Activated CD4-positive, alpha-beta T cell treated with anti-CD3 and anti-CD28 coated beads, Interleukin-2, amount 10 ng/mL, durations not matched to agents 24 days and 14 days (primary cell): ENCODE data around the gene BTN3A1. TPM values are rescaled to one million over a fixed set of nuclear protein-coding genes. Genes with fewer than 3 reads are reported as not detected.
"Not testable (repeated sequence)": the region's sequence is repeated elsewhere in the genome, so short reads cannot be mapped to it uniquely, and the experiment has no call there.

Experiments
- DNase-seq: peaks from one replicate; pipeline ENCODE4 v3.0.0; 2022
- H3K27ac Mint-ChIP-seq: one replicate; pipeline ENCODE4 v1.8.0; 2022; ENCODE audit warnings: mild to moderate bottlenecking, mixed read lengths
- H3K27me3 Mint-ChIP-seq: one replicate; pipeline ENCODE4 v1.8.0; 2022; ENCODE audit warnings: mixed read lengths
- H3K36me3 Mint-ChIP-seq: one replicate; pipeline ENCODE4 v1.8.0; 2022; ENCODE audit warnings: low read depth, mild to moderate bottlenecking, mixed read lengths
- H3K4me1 Mint-ChIP-seq: one replicate; pipeline ENCODE4 v1.8.0; 2021; ENCODE audit warnings: mixed read lengths
- H3K4me3 Mint-ChIP-seq: one replicate; pipeline ENCODE4 v1.8.0; 2022; ENCODE audit warnings: mild to moderate bottlenecking, moderate library complexity, mixed read lengths
- H3K9me3 Mint-ChIP-seq: one replicate; pipeline ENCODE4 v1.8.0; 2021; ENCODE audit warnings: mixed read lengths
- intact Hi-C: fragments of 100-400 bp; cut with micrococcal nuclease; formaldehyde crosslinking; loops from one replicate; pipeline ENCODE4 v1.15.1; 2023
- total RNA-seq: library from RNA; stranded (reverse); gene quantifications from 2 replicates; pipeline ENCODE4 v1.2.3, GENCODE V29; 2022

The BTN3A1 gene
- total RNA-seq, 1 donor from 2014 or later: 33.2 TPM

GRCh38 chr6:26452631-26453235, 50.7 kb downstream of the BTN3A1 start:
- Mint-ChIP-seq H3K36me3 (peaks cover 46% of the 10 kb centered on the region), H3K9me3 (no peaks in the 10 kb centered on the region)
- intact Hi-C loops: no loop called here

GRCh38 chr6:26454631-26455030, 52.6 kb downstream of the BTN3A1 start:
- intact Hi-C loops: loop anchor here (5.0 kb wide), 3 partner anchors 68 to 112 kb away; partner anchors contain the start of gene BTN3A2
- no peak overlapping the region for H3K27ac Mint-ChIP-seq
- peaks cover 37% of the 10 kb centered on the region for H3K36me3 Mint-ChIP-seq
- H3K4me3 Mint-ChIP-seq: no peak overlapping the region
- no peak for DNase-seq
- H3K9me3 Mint-ChIP-seq: no peaks in the 10 kb centered on the region
- H3K27me3 Mint-ChIP-seq: no peaks in the 10 kb centered on the region
- H3K4me1 Mint-ChIP-seq: peaks cover 21% of the 10 kb centered on the region

More at GRCh38 chr6:26452631-26453235, 50.7 kb downstream of the BTN3A1 start:
- Mint-ChIP-seq H3K27ac (no peak overlapping the region), H3K4me1 (peaks cover 17% of the 10 kb centered on the region), H3K27me3 (no peaks in the 10 kb centered on the region), H3K4me3 (no peak overlapping the region)
- no peak for DNase-seq

- no peaks in the 10 kb centered on the region for H3K9me3 Mint-ChIP-seq
- H3K27ac Mint-ChIP-seq: no peak overlapping the region
- H3K36me3 Mint-ChIP-seq: peaks cover 37% of the 10 kb centered on the region
- H3K4me3 Mint-ChIP-seq: no peak overlapping the region
- intact Hi-C loops: loop anchor here (5.0 kb wide), 3 partner anchors 67 to 113 kb away; partner anchors contain the start of gene BTN3A2
- H3K4me1 Mint-ChIP-seq: peaks cover 29% of the 10 kb centered on the region
- DNase-seq: no peak
- H3K27me3 Mint-ChIP-seq: no peaks in the 10 kb centered on the region
Measured at GRCh38 chr6:26455357-26455970, 53.4 kb downstream of the BTN3A1 start.

GRCh38 chr6:26457264-26457805, 55.3 kb downstream of the BTN3A1 start:
- Mint-ChIP-seq H3K27me3 (no peaks in the 10 kb centered on the region), H3K4me3 (peak overlapping the region; percentile 95), H3K4me1 (peaks cover 41% of the 10 kb centered on the region), H3K9me3 (no peaks in the 10 kb centered on the region), H3K27ac (peak overlapping the region; percentile 94), H3K36me3 (peaks cover 32% of the 10 kb centered on the region)
- DNase-seq: no peak
- intact Hi-C loops: loop anchor here (1.0 to 5.0 kb wide), 5 partner anchors 16 to 115 kb away; partner anchors contain the start of genes BTN3A2 and BTN3A3

GRCh38 chr6:26457806-26458688, 56.0 kb downstream of the BTN3A1 start, which contains the start of gene BTN2A1:
BTN2A1 (plus strand) TSS chr6:26457955; CDS start chr6:26458637, 682 bp downstream.
- H3K27me3 Mint-ChIP-seq: no peaks in the 10 kb centered on the region
- DNase-seq: peak; percentile 92
- peaks cover 48% of the 10 kb centered on the region for H3K4me1 Mint-ChIP-seq
- H3K36me3 Mint-ChIP-seq: peaks cover 39% of the 10 kb centered on the region
- peak within 1 kb of the TSS; percentile 94 for H3K27ac Mint-ChIP-seq
- intact Hi-C loops: loop anchor here (1.0 to 5.0 kb wide), 5 partner anchors 15 to 116 kb away; partner anchors contain the start of genes BTN3A2 and BTN3A3
- H3K9me3 Mint-ChIP-seq: no peaks in the 10 kb centered on the region
- H3K4me3 Mint-ChIP-seq: peak within 1 kb of the TSS; percentile 95

- H3K27me3 Mint-ChIP-seq: no peaks in the 10 kb centered on the region
- no peak for DNase-seq
- peak overlapping the region; percentile 72 for H3K4me3 Mint-ChIP-seq
- H3K9me3 Mint-ChIP-seq: no peaks in the 10 kb centered on the region
- peaks cover 58% of the 10 kb centered on the region for H3K4me1 Mint-ChIP-seq
- intact Hi-C loops: loop anchor here (5.0 kb wide), 3 partner anchors 63 to 117 kb away; partner anchors contain the start of gene BTN3A2
- peak overlapping the region; percentile 51 for H3K27ac Mint-ChIP-seq
- H3K36me3 Mint-ChIP-seq: peaks cover 50% of the 10 kb centered on the region
Measured at GRCh38 chr6:26459023-26459810, 57.1 kb downstream of the BTN3A1 start.

- not testable (repeated sequence) for H3K27ac Mint-ChIP-seq
- peak overlapping the region; percentile 31 for H3K4me3 Mint-ChIP-seq
Measured at GRCh38 chr6:26461353-26461752, 59.3 kb downstream of the BTN3A1 start.

GRCh38 chr6:26464014-26464413, 61.9 kb downstream of the BTN3A1 start:
- Mint-ChIP-seq H3K9me3 (no peaks in the 10 kb centered on the region), H3K27ac (peak overlapping the region; percentile 71), H3K27me3 (no peaks in the 10 kb centered on the region), H3K36me3 (peaks cover 88% of the 10 kb centered on the region), H3K4me3 (no peak overlapping the region), H3K4me1 (peaks cover 53% of the 10 kb centered on the region)
- intact Hi-C loops: no loop called here
- DNase-seq: no peak

More at GRCh38 chr6:26461353-26461752, 59.3 kb downstream of the BTN3A1 start:
- Mint-ChIP-seq H3K4me1 (peaks cover 63% of the 10 kb centered on the region), H3K36me3 (peaks cover 67% of the 10 kb centered on the region)
- H3K27me3 Mint-ChIP-seq, DNase-seq, intact Hi-C loops, H3K9me3 Mint-ChIP-seq: not testable (repeated sequence)

- no peak overlapping the region for H3K4me3 Mint-ChIP-seq
- no peak for DNase-seq
- no peaks in the 10 kb centered on the region for H3K9me3 Mint-ChIP-seq
- intact Hi-C loops: no loop called here
- no peaks in the 10 kb centered on the region for H3K27me3 Mint-ChIP-seq
- peak overlapping the region; percentile 71 for H3K27ac Mint-ChIP-seq
- H3K4me1 Mint-ChIP-seq: peaks cover 47% of the 10 kb centered on the region
- peaks cover 88% of the 10 kb centered on the region for H3K36me3 Mint-ChIP-seq
Measured at GRCh38 chr6:26464416-26465131, 62.5 kb downstream of the BTN3A1 start.

Other genes with a start within 250 kb of the BTN3A1 start
- 48.0 and 50.8 TPM in 2 replicates for gene BTN3A2, start 37.1 kb upstream of the BTN3A1 start, total RNA-seq
- gene BTN2A2, start 19.2 kb upstream of the BTN3A1 start, total RNA-seq: 23.8 and 25.0 TPM in 2 replicates
- gene BTN3A3, start 38.2 kb downstream of the BTN3A1 start, total RNA-seq: 37.7 and 38.2 TPM in 2 replicates
- 16.5 and 19.8 TPM in 2 replicates for gene BTN2A1, start 55.7 kb downstream of the BTN3A1 start, total RNA-seq
- 0.07 TPM in 1 of 2 replicates, not detected in the other for gene BTN1A1, start 98.0 kb downstream of the BTN3A1 start, total RNA-seq
- 81.6 and 83.4 TPM in 2 replicates for gene HMGN4, start 136.1 kb downstream of the BTN3A1 start, total RNA-seq
- 31.9 and 32.1 TPM in 2 replicates for gene ABT1, start 194.7 kb downstream of the BTN3A1 start, total RNA-seq